Eye (tissue), 1 donor: ENCODE measurements around the gene SRGN.
"Not testable (repeated sequence)": the region's sequence is repeated elsewhere in the genome, so short reads cannot be mapped to it uniquely, and the experiment has no call there.

Experiments
- DNase-seq: peaks from one replicate; pipeline ENCODE4 v3.0.0-alpha.2; 2015

The SRGN gene

GRCh38 chr10:69091143-69091651, 3.3 kb downstream of the SRGN start:
- no peak for DNase-seq

- peak; percentile 86 for DNase-seq
Measured at GRCh38 chr10:69092959-69093850, 5.3 kb downstream of the SRGN start.

- no peak for DNase-seq
Measured at GRCh38 chr10:69093933-69094332, 6.0 kb downstream of the SRGN start.

DNA sequence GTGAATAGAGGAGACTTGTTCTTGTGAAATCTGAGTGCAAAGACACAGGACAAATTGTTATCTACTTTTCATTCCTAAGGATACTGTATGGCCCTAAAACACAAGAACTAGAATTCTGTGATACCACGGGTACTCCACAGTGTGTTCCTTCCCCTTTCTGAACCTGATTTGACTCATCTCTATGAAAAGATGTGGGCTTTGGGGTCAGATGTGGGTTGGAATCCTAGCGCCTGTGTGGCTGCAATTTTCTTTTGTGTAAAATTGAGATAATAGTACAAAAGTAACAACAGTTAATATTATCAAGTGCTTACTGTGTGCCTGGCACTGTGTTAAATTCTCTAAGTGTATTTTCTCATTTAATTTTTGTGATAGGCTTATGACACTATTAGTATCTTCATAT, 8.1 kb downstream of the SRGN start:
- no peak for DNase-seq

GRCh38 chr10:69097729-69098128, 9.8 kb downstream of the SRGN start:
- DNase-seq: no peak

DNA sequence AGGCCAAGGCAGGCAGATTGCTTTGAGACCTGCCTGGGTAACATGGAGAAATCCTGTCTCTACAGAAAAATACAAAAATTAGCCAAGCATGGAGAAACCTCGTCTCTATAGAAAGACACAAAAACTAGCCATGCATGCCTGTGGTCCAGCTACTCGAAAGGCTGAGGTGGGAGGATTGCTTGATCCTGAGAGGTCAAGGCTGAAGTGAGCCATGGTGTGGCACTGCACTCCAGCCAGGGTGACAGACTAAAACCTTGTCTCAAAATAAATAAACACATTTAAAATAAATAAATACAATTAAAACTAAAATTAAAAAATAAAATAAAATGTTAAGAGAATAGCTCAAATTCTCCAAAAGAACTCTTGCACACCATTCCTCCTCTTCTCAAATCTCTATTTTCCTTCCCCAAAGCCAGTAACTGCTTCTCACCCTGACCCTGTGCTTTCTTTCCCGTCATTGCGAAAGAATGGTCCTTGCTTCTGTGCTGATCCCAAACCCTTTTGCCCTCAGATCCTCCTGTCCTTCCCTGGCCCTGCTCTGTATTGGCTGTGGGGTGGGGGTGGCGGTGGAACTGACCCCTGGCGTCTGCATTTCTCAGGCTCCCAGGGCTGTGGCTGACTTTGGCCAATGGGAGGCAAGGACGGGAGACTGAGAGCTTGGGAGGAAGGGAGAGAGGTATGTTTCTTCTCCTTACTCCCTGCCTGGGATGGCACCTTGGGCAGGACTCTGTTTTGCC, 12.4 kb downstream of the SRGN start:
- no peak for DNase-seq

- no peak for DNase-seq
Measured at GRCh38 chr10:69101451-69102095, 13.7 kb downstream of the SRGN start.

GRCh38 chr10:69102440-69102839, 14.5 kb downstream of the SRGN start:
- no peak for DNase-seq

GRCh38 chr10:69103784-69104183, 15.9 kb downstream of the SRGN start:
- DNase-seq: no peak

DNA sequence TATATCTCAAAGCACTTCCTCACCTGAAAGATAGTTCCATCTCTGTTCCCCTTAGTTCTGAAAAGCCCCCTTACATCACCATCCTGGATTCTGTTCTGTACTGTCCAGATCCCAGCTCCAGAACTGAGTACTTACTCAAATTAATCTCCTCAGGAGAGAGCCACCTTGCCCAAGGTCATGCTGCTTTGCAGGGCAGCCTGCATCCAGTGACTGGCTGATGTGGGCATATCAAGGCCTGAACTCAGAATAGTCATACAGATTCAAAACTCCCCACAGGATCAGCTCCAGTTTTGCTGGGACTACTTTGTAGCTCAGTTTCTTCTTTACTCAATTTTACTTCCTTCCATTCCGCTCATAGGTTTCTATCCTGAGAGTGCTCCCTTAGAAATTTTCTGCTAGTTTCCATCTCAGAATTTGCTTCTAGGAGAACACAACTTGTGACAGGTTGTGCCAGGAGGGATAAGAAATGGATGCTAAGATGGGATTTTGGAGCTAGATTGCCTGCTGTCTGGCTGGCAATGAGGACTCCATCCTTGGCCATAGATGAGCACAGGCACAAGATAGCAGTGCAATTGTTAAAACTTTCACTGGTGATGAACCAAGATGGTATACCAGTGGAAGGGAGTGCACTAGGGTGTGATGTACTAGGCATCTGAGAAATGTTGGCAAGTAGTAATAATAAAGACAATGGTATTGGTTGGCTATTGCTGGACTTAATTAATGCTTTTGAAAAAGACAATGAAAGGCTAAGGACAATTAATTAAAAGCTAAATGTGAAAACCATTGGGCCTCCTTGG, 17.3 kb downstream of the SRGN start:
- no peak for DNase-seq

DNA sequence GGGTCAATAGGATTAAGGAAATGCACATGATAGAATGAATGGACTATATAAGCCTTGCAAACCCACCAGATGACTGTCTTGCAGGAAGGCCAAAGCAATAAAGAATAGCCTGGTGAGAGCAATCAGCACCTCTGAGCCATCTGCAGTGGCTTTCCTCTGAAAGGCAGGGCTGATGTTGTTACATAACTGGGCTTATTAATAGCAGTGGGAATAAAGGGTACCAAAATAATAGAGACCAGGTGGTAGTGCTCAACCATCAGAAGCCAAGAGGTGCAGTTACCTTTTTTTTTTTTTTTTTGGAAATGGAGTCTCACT, 19.2 kb downstream of the SRGN start:
- no peak for DNase-seq

DNA sequence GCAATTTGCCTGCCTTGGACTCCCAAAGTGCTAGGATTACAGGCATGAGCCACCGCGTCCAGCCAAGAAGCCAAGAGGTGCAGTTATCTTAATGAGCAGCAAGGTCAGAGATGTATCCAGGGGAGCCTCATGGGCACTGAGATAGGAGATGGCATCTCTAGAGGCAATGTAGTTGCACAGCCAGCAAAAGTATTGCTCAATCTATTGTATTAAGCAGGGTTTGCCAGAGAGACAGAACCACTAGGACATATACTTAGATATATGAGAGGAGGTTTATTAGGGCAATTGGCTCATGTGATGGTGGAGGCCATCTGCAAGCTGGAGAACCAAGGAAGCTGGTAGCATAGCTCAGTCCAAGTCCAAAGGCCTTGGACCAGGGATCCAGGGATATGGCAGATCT, 19.8 kb downstream of the SRGN start:
- DNase-seq: no peak

DNA sequence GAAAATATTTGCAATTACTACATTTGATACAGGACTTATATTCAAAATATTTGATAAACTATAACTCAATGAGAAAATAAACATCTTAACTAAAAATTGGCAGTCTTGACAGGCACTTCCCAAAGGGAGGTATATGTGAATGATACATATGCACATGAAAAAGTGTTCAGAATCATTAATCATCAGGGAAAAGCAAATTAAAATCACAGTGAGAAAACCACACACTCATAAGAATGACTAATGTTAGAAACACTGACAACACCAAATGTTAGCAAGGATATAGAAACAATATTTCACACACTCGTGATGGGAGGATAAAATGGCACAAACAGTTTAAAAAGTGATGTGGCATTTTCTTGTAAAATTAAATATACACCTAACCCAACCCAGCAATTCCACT, 32.0 kb downstream of the SRGN start:
- DNase-seq: no peak

- DNase-seq: no peak
Measured at GRCh38 chr10:69123306-69123746, 35.4 kb downstream of the SRGN start.

- DNase-seq: peak; percentile 99
Measured at GRCh38 chr10:69123747-69124562, 36.1 kb downstream of the SRGN start, which contains the start of gene VPS26A. VPS26A (plus strand) TSS chr10:69124178; CDS start chr10:69124278, 100 bp downstream.

DNA sequence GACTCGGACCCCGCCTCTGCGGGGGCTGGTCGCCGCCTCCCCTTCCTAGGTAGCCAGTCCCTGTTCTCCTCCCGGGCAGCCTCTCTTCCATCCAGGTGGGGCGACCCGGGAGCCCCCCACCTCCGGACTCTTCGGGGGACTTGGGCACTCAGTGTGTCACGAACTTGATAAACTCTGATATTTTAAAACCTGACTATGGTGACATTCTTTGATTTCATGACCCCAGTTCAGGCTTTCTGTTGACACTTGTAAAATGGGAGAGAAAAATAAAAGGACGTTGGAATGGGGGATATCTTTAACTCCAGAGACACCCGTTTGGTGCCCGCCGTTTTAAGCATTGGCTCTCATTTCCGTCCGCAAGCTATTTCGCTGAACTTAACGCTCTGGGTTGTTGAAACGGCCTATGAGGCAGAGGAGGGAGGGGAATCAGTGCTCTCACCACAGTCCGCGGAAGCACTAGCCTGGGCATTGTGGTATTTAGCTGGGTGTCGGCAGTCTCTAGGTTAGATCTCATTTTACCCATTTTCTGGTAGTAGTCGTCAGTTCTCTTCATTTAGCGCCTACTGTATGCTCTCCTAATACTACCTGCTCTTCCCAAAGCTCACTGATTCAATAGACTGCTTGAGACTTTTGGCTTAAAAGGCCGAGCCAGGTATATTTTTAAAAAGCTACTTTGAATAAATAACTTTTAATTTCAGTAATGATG, 36.8 kb downstream of the SRGN start:
- peak; percentile 79 for DNase-seq

DNA sequence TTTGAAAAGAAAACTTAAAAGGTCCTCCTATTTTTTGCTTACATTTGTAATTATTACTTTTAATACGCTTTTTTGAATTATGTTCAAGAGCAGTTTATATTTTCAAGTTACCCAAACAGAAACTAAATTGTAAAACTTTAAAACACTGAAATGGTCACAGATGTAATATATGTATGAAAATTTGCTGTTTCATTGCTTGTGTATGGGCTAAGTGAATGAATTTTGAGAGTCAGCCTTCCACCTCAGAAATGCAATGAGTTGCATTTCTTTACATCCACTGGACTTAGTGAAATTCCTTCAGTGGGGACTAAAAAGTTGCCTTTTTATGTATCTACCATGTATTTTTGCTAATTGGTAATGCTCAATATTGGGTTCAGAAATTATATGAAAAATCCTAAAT, 37.7 kb downstream of the SRGN start:
- DNase-seq: no peak

DNA sequence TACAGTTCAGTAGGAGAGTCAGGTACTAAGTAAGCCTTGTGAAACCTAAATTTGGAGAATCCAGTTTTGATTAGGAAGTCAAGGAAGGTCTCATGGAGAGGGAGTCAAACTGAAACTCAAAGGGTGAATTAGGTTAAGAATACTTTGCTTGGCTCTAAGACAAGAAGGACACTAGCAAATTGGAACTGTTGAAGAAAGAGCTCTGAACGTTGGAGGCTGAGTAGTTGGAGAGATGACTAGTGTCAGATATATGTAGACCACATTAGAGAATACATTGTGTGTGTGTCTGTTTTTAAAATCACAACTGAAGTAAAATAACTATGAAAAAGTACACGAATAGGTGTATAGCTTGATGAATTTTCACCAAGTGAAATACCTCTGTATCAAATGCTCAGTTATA, 42.3 kb downstream of the SRGN start:
- DNase-seq: no peak

GRCh38 chr10:69139961-69140360, 52.1 kb downstream of the SRGN start:
- DNase-seq: no peak

GRCh38 chr10:69141304-69141703, 53.4 kb downstream of the SRGN start:
- DNase-seq: no peak

DNA sequence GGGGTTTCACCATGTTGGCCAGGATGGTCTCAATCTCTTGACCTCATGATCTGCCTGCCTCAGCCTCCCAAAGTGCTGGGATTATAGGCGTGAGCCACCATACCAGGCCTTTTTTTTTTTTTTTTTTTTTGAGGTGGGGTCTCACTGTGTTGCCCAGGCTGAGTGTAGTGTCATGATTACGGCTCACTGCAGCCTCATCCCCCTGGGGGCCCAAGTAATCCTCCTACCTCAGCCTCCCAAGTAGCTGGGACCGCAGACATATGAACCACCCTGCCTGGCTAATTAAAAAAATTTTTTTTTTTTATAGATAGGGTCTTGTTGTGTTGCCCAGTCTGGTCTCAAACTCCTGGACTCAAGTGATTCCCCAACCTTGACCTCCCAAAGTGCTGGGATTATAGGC, 54.2 kb downstream of the SRGN start:
- DNase-seq: not testable (repeated sequence)
